HEK293 (cell line): ENCODE data around the gene TECTA.

ENCODE experiments used
- REST ChIP-seq: fragments of 450-650 bp; formaldehyde crosslinking; IDR thresholded peaks from 2 replicates; pipeline ENCODE4 v1.5.1; 2016; ENCODE audit warnings: missing biosample characterization, missing genetic modification characterization
- TF ChIP-seq, protein P1 (sequence below): fragments of 450-650 bp; formaldehyde crosslinking; IDR thresholded peaks from 2 replicates; pipeline ENCODE4 v1.5.1; 2016; ENCODE audit warnings: missing biosample characterization, missing genetic modification characterization

DNA sequence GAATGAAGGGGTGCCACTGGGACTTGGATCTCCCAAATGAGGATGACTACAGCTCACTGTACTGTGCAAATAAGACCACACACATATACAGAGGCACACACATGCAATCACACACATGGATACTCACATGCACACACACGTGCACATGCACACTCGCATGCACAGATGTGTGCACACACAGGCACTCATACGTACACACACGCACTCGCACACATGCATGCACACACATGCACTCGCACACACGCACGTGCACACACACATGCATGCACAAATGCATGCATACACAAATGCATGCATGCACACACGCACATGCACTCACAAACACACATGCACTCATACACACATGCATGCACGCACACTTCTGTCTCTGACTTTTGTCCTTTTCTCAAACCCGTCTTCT is 36.0 kb downstream of the TECTA start:
- TF ChIP-seq, protein P1, sequence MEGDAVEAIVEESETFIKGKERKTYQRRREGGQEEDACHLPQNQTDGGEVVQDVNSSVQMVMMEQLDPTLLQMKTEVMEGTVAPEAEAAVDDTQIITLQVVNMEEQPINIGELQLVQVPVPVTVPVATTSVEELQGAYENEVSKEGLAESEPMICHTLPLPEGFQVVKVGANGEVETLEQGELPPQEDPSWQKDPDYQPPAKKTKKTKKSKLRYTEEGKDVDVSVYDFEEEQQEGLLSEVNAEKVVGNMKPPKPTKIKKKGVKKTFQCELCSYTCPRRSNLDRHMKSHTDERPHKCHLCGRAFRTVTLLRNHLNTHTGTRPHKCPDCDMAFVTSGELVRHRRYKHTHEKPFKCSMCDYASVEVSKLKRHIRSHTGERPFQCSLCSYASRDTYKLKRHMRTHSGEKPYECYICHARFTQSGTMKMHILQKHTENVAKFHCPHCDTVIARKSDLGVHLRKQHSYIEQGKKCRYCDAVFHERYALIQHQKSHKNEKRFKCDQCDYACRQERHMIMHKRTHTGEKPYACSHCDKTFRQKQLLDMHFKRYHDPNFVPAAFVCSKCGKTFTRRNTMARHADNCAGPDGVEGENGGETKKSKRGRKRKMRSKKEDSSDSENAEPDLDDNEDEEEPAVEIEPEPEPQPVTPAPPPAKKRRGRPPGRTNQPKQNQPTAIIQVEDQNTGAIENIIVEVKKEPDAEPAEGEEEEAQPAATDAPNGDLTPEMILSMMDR: no peak
- no peak for TF ChIP-seq REST (tag by site-specific recombination)
